HepG2 (cell line): ENCODE data around the gene SERTAD4. TPM values are rescaled to one million over a fixed set of nuclear protein-coding genes. Genes with fewer than 3 reads are reported as not detected.

Experiments
- ATAC-seq: fragments of 200-7000 bp; cut with Tn5 transposase; 3 replicates; pipeline ENCODE4 v1.9.1; 2020; ENCODE audit warnings: mild to moderate bottlenecking, moderate library complexity
- BruUV-seq: library from RNA; stranded (reverse); fragments of 400-500 nt; replicated peaks from 2 replicates; lab custom pipeline; 2021; lab: Mats Ljungman, UMichigan
- CTCF ChIA-PET: fragments of 300-600 bp; formaldehyde crosslinking; extraction: SDS; loops from one replicate; lab custom pipeline; 2021; ENCODE audit warnings: low total read pairs, inconsistent platforms, low intra/inter-chr PET ratio; lab: Yijun Ruan, JAX
- POLR2A ChIA-PET: fragments of 350-600 bp; sonication (Branson Sonifier 250); formaldehyde crosslinking; loops from one replicate; lab custom pipeline; 2020; ENCODE audit warnings: antibody characterized with exemption, inconsistent platforms; lab: Yijun Ruan, JAX
- DNase-seq: peaks from one replicate; pipeline ENCODE4 v3.0.0-alpha.2; 2015; ENCODE audit warnings: low spot score
- FAIRE-seq: peaks from 3 replicates; lab custom pipeline; 2011; peaks lifted over from hg19 to GRCh38; lab: Jason Lieb, UNC
- H2AFZ ChIP-seq: one replicate; pipeline ENCODE4 v1.6.1; 2011; ENCODE audit warnings: low read length, inconsistent platforms
- H3K27ac ChIP-seq: fragments of 300-600 bp; 3 replicates; pipeline ENCODE4 v1.8.0; 2011; ENCODE audit warnings: mixed run types, mild to moderate bottlenecking, mixed read lengths, low read length, inconsistent platforms; ENCODE audit not compliant: insufficient read depth; ENCODE audit errors: extremely low read length
- H3K27me3 ChIP-seq, 2 experiments: fragments of 200-600 bp in 1 of 2; 2 replicates in 1 of 2; 3 replicates in 1 of 2; pipeline versions ENCODE4 v1.6.0 to v1.8.0; 2011; ENCODE audit warnings: low read length in 2 of 2, mild to moderate bottlenecking in 2 of 2, moderate library complexity in 2 of 2, inconsistent platforms in 1 of 2; ENCODE audit not compliant: insufficient read depth in 2 of 2, control insufficient read depth in 1 of 2
- H3K36me3 ChIP-seq, 2 experiments: fragments of 200-600 bp in 1 of 2; replicated peaks in 1 of 2; 2 replicates in 1 of 2; 3 replicates in 1 of 2; pipeline versions ENCODE4 v1.5.1 to v1.8.0; 2011; ENCODE audit warnings: low read length in 2 of 2, inconsistent platforms in 1 of 2; ENCODE audit not compliant: insufficient read depth in 2 of 2, control insufficient read depth in 1 of 2
- H3K4me1 ChIP-seq: 2 replicates; pipeline ENCODE4 v1.5.1; 2012; ENCODE audit warnings: low read length, inconsistent platforms; ENCODE audit not compliant: insufficient read depth
- H3K4me2 ChIP-seq: 2 replicates; pipeline ENCODE4 v1.6.0; 2011; ENCODE audit warnings: low read depth, low read length, inconsistent platforms
- H3K4me3 ChIP-seq, 3 experiments: fragments of 200-600 bp in 1 of 3; sonication (generic), shearing (Covaris generic) in 1 of 3; replicated peaks in 1 of 3; 2 replicates each; pipeline ENCODE4 v1.5.1; 2011 to 2016; ENCODE audit warnings: low read length in 3 of 3, inconsistent platforms in 2 of 3, low read depth in 2 of 3, mild to moderate bottlenecking in 2 of 3, control low read depth in 1 of 3, mixed read lengths in 1 of 3; ENCODE audit not compliant: insufficient read depth in 1 of 3
- H3K79me2 ChIP-seq: one replicate; pipeline ENCODE4 v1.6.1; 2011; ENCODE audit warnings: low read length, inconsistent platforms; ENCODE audit not compliant: insufficient read depth
- H3K9ac ChIP-seq: 2 replicates; pipeline ENCODE4 v1.6.0; 2011; ENCODE audit warnings: mild to moderate bottlenecking, low read depth, low read length, inconsistent platforms; ENCODE audit not compliant: insufficient read depth
- H3K9me3 ChIP-seq: 2 replicates; pipeline ENCODE4 v1.5.1; 2012; ENCODE audit warnings: mild to moderate bottlenecking, low read length
- H4K20me1 ChIP-seq: 2 replicates; pipeline ENCODE4 v1.6.0; 2011; ENCODE audit warnings: inconsistent platforms, mild to moderate bottlenecking, low read length, moderate library complexity; ENCODE audit not compliant: insufficient read depth
- ATF7-NPFF ChIP-seq: sonication (generic); formaldehyde crosslinking; IDR thresholded peaks from 2 replicates; pipeline ENCODE4 v1.8.1; 2023; ENCODE audit warnings: mild to moderate bottlenecking, low read depth, missing genetic modification reagents, moderate library complexity
- KDM6A ChIP-seq: IDR thresholded peaks from 2 replicates; pipeline ENCODE4 v1.6.1; 2016; ENCODE audit warnings: low read depth
- NFYC ChIP-seq: IDR thresholded peaks from 2 replicates; pipeline ENCODE4 v1.6.1; 2016; ENCODE audit warnings: missing genetic modification reagents, missing compliant biosample characterization
- RFX5 ChIP-seq: IDR thresholded peaks from 2 replicates; pipeline ENCODE4 v1.6.1; 2011; ENCODE audit warnings: low read depth, low read length, improper control_type of control experiment
- SIN3A ChIP-seq: IDR thresholded peaks from 2 replicates; pipeline ENCODE4 v1.6.1; 2011; ENCODE audit warnings: low read depth, mild to moderate bottlenecking, control low read depth, low read length, borderline replicate concordance
- SNAI1 ChIP-seq: sonication (generic); formaldehyde crosslinking; IDR thresholded peaks from 2 replicates; pipeline ENCODE4 v1.5.0; 2020; ENCODE audit warnings: mild to moderate bottlenecking, missing genetic modification reagents, borderline replicate concordance
- STAT5B ChIP-seq: sonication (generic); formaldehyde crosslinking; IDR thresholded peaks from 2 replicates; pipeline ENCODE4 v1.4.0; 2020; ENCODE audit warnings: missing genetic modification reagents
- SYNCRIP ChIP-seq: fragments of 200-400 bp; formaldehyde crosslinking; IDR thresholded peaks from 2 replicates; pipeline ENCODE4 v1.6.1; 2018; ENCODE audit warnings: mild to moderate bottlenecking, low read depth, low read length; ENCODE audit not compliant: insufficient read depth
- YEATS4 ChIP-seq: sonication (generic); formaldehyde crosslinking; IDR thresholded peaks from 2 replicates; pipeline ENCODE4 v1.4.0; 2020; ENCODE audit warnings: missing genetic modification reagents, borderline replicate concordance
- YY1 ChIP-seq: IDR thresholded peaks from 2 replicates; pipeline ENCODE4 v1.6.1; 2011; ENCODE audit warnings: low read length, low read depth, moderate library complexity, mild to moderate bottlenecking; ENCODE audit not compliant: insufficient read depth, insufficient replicate concordance
- ZNF292 ChIP-seq: sonication (generic); formaldehyde crosslinking; IDR thresholded peaks from 2 replicates; pipeline ENCODE4 v1.8.1; 2022; ENCODE audit warnings: mild to moderate bottlenecking, low read depth, missing genetic modification reagents, borderline replicate concordance
- ZNF430 ChIP-seq: sonication (generic); formaldehyde crosslinking; IDR thresholded peaks from 2 replicates; pipeline ENCODE4 v1.9.0; 2021; ENCODE audit warnings: mild to moderate bottlenecking, missing genetic modification reagents
- ZNF703 ChIP-seq: sonication (generic); formaldehyde crosslinking; IDR thresholded peaks from 2 replicates; pipeline ENCODE4 v1.5.1; 2020; ENCODE audit warnings: missing genetic modification reagents, mild to moderate bottlenecking, moderate library complexity, borderline replicate concordance
- ZNF841 ChIP-seq: sonication (generic); formaldehyde crosslinking; IDR thresholded peaks from 2 replicates; pipeline ENCODE4 v1.8.1; 2023; ENCODE audit warnings: missing genetic modification reagents, borderline replicate concordance
- WGBS: methylation state at CpG from one replicate; pipeline ENCODE4 v1.1.6; 2017; ENCODE audit warnings: low lambda C conversion rate; 5-methylcytosine and 5-hydroxymethylcytosine counted together
- in situ Hi-C: cut with HindIII; loops from 2 replicates; pipeline ENCODE4 v1.10.0; 2017; ENCODE audit warnings: low pct_unique_long_range_greater_than_20kb; ENCODE audit not compliant: extremely low pct_ligation_motif_present
- intact Hi-C: fragments of 100-400 bp; cut with micrococcal nuclease; formaldehyde crosslinking; loops from one replicate; pipeline ENCODE4 v1.10.0; 2022; ENCODE audit not compliant: unreplicated experiment
- polyA plus RNA-seq, 8 experiments: library from polyadenylated mRNA; depleted of rRNA in 3 of 8; stranded (reverse) in 7 of 8; unstranded in 1 of 8; fragments of >200 nt; fragmentation: Illumina TruSeq in 4 of 8; extraction: Trizol in 4 of 8; gene quantifications; 2 replicates each; pipeline versions ENCODE4 v1.2.1 to v1.2.3, GENCODE V29; 2011 to 2016; ENCODE audit warnings: low read depth in 4 of 8, missing spikeins in 1 of 8, mixed read lengths in 1 of 8; ENCODE audit not compliant: insufficient read depth in 1 of 8
- total RNA-seq, 5 experiments: library from RNA; depleted of rRNA; stranded (reverse); fragments of >200 nt; fragmentation: Illumina TruSeq; extraction: Trizol; gene quantifications; 2 replicates each; pipeline ENCODE4 v1.2.3, GENCODE V29; 2016; ENCODE audit warnings: low read depth in 1 of 5
- TF ChIP-seq, protein P1 (sequence below): sonication (generic); formaldehyde crosslinking; IDR thresholded peaks from 2 replicates; pipeline ENCODE4 v1.4.0; 2020; ENCODE audit warnings: mild to moderate bottlenecking, missing genetic modification reagents
- TF ChIP-seq, protein P2 (sequence below): sonication (generic); formaldehyde crosslinking; IDR thresholded peaks from 2 replicates; pipeline ENCODE4 v1.4.0; 2020; ENCODE audit warnings: mild to moderate bottlenecking, missing genetic modification reagents, borderline replicate concordance
- TF ChIP-seq, protein P3 (sequence below): sonication (generic); formaldehyde crosslinking; IDR thresholded peaks from 2 replicates; pipeline ENCODE4 v1.5.0; 2020; ENCODE audit warnings: mild to moderate bottlenecking, missing genetic modification reagents, moderate library complexity
- TF ChIP-seq, protein P4 (sequence below): sonication (generic); formaldehyde crosslinking; IDR thresholded peaks from 2 replicates; pipeline ENCODE4 v1.4.0; 2020; ENCODE audit warnings: missing genetic modification reagents, borderline replicate concordance

SERTAD4 gene
- total and polyA plus RNA-seq, 2 of the 13 experiments (the other 11 are each of a cell fraction or from before 2014, with no cell fraction given) = not detected

DNA sequence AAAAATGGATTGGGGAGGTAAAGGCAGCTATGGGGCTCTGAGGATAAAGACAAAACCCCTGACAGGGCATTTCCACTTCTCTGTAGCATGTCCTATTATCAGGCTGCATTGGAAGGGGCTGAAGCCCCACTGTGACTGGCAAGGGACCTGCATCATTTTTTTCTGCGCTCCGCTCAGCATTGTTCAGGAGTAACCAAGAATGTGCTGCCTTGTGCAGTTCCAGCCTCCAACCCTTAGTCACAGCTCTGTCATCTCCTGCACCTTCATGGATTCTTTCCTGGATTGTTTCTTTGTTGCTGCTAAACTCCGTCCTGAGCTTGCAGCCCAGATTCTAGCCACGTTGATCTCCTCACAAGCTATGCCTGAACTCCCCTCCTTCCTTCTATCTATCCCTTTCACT lies 37.4 kb downstream of the SERTAD4 start (continued):
- TF ChIP-seq, protein P1, sequence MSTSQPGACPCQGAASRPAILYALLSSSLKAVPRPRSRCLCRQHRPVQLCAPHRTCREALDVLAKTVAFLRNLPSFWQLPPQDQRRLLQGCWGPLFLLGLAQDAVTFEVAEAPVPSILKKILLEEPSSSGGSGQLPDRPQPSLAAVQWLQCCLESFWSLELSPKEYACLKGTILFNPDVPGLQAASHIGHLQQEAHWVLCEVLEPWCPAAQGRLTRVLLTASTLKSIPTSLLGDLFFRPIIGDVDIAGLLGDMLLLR (CRISPR knock-in tag) = no peak
- no peak for TF ChIP-seq ZNF703 (CRISPR knock-in tag)
- no peak for TF ChIP-seq KDM6A
- no peak for TF ChIP-seq NFYC (CRISPR knock-in tag)
- TF ChIP-seq YEATS4 (CRISPR knock-in tag) = no peak
- TF ChIP-seq ZNF292 (CRISPR knock-in tag) = no peak
- TF ChIP-seq SIN3A = no peak

DNA sequence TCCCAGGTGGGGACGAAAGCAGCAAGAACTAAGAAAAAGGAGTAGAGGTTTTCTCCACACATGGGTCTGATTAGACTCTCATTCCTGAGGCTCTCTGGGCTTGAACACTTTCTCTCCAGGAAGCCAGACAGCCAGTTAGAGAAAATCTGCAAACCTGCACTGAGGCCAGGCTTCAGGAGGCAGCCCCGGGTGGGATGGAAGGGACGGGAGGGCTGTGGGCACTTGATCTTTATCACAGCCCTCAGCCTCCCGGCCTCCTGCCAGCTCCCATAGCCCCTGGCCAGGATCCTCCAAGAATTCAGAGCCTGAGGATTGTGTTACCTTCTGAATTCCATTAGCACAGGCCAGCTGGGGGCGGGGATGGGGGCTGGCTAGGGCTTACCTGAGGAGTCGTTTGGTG lies 40.1 kb downstream of the SERTAD4 start:
- Histone ChIP-seq H3K9me3 (no peaks in the 10 kb centered on the region), H3K36me3 (no peaks in the 10 kb centered on the region), H3K9ac (no peak overlapping the region), H3K79me2 (no peaks in the 10 kb centered on the region), H4K20me1 (no peaks in the 10 kb centered on the region), H3K4me3 (no peak overlapping the region), H2AFZ (no peak overlapping the region), H3K4me2 (no peak overlapping the region), H3K27ac (no peak overlapping the region), H3K27me3 (peaks cover 0 to 10% of the 10 kb centered on the region in 2 experiments; a peak in 2 of 5 replicates), H3K4me1 (no peaks in the 10 kb centered on the region)
- ChIA-PET POLR2A (no interaction called here), CTCF (no interaction called here)
- no peak for DNase-seq
- no peak for ATAC-seq
- no peak for FAIRE-seq
- intact Hi-C loops (no loop called here), in situ Hi-C loops (no loop called here)
- no TSS peak for BruUV-seq
- WGBS = 9% methylated on average over 3 of the region's 6 CpGs
- no peak for TF ChIP-seq SNAI1
- no peak for TF ChIP-seq RFX5
- TF ChIP-seq SIN3A = no peak
- TF ChIP-seq ZNF430 (CRISPR knock-in tag) = no peak
- TF ChIP-seq ZNF841 (CRISPR knock-in tag) = no peak
- no peak for TF ChIP-seq SYNCRIP
- TF ChIP-seq, protein P2, sequence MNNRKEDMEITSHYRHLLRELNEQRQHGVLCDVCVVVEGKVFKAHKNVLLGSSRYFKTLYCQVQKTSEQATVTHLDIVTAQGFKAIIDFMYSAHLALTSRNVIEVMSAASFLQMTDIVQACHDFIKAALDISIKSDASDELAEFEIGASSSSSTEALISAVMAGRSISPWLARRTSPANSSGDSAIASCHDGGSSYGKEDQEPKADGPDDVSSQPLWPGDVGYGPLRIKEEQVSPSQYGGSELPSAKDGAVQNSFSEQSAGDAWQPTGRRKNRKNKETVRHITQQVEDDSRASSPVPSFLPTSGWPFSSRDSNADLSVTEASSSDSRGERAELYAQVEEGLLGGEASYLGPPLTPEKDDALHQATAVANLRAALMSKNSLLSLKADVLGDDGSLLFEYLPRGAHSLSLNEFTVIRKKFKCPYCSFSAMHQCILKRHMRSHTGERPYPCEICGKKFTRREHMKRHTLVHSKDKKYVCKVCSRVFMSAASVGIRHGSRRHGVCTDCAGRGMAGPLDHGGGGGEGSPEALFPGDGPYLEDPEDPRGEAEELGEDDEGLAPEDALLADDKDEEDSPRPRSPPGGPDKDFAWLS (CRISPR knock-in tag) = no peak
- TF ChIP-seq, protein P3, sequence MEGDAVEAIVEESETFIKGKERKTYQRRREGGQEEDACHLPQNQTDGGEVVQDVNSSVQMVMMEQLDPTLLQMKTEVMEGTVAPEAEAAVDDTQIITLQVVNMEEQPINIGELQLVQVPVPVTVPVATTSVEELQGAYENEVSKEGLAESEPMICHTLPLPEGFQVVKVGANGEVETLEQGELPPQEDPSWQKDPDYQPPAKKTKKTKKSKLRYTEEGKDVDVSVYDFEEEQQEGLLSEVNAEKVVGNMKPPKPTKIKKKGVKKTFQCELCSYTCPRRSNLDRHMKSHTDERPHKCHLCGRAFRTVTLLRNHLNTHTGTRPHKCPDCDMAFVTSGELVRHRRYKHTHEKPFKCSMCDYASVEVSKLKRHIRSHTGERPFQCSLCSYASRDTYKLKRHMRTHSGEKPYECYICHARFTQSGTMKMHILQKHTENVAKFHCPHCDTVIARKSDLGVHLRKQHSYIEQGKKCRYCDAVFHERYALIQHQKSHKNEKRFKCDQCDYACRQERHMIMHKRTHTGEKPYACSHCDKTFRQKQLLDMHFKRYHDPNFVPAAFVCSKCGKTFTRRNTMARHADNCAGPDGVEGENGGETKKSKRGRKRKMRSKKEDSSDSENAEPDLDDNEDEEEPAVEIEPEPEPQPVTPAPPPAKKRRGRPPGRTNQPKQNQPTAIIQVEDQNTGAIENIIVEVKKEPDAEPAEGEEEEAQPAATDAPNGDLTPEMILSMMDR = no peak
- TF ChIP-seq, protein P4, sequence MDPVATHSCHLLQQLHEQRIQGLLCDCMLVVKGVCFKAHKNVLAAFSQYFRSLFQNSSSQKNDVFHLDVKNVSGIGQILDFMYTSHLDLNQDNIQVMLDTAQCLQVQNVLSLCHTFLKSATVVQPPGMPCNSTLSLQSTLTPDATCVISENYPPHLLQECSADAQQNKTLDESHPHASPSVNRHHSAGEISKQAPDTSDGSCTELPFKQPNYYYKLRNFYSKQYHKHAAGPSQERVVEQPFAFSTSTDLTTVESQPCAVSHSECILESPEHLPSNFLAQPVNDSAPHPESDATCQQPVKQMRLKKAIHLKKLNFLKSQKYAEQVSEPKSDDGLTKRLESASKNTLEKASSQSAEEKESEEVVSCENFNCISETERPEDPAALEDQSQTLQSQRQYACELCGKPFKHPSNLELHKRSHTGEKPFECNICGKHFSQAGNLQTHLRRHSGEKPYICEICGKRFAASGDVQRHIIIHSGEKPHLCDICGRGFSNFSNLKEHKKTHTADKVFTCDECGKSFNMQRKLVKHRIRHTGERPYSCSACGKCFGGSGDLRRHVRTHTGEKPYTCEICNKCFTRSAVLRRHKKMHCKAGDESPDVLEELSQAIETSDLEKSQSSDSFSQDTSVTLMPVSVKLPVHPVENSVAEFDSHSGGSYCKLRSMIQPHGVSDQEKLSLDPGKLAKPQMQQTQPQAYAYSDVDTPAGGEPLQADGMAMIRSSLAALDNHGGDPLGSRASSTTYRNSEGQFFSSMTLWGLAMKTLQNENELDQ = no peak
- no peak for TF ChIP-seq YY1
- TF ChIP-seq ATF7-NPFF = no peak
- no peak for TF ChIP-seq STAT5B (CRISPR knock-in tag)
